Subcutaneous adipose tissue (tissue), 4 donors: ENCODE results near the gene PSENEN. TPM values are rescaled to one million over a fixed set of nuclear protein-coding genes. Genes with fewer than 3 reads are reported as not detected.

ENCODE experiments used
- CTCF ChIP-seq: fragments of 450-650 bp; IDR thresholded peaks from one replicate; pipeline ENCODE4 v1.5.1; 2016; ENCODE audit warnings: low read depth, mild to moderate bottlenecking, control low read depth, antibody characterized with exemption, moderate library complexity
- total RNA-seq, 4 donors: library from RNA; depleted of rRNA; stranded (reverse); fragments of >200 nt; gene quantifications; one replicate each; pipeline ENCODE4 v1.1.0, GENCODE V29; 2016

The PSENEN gene
- total RNA-seq, 4 donors from 2014 or later: 23.4 to 71.3 (median 35.7) TPM

- TF ChIP-seq CTCF: no peak
These were observed 45.7 kb downstream of the PSENEN start for GRCh38 chr19:35790981-35791813.

GRCh38 chr19:35791814-35792279 lies 46.4 kb downstream of the PSENEN start:
- no peak for TF ChIP-seq CTCF

GRCh38 chr19:35792312-35792711 lies 46.9 kb downstream of the PSENEN start:
- no peak for TF ChIP-seq CTCF

GRCh38 chr19:35792888-35793287 lies 47.4 kb downstream of the PSENEN start:
- no peak for TF ChIP-seq CTCF

GRCh38 chr19:35793381-35794165 lies 48.1 kb downstream of the PSENEN start:
- no peak for TF ChIP-seq CTCF

Other genes starting within 250 kb of the PSENEN start
- gene DMKN, start 232.0 kb upstream of the PSENEN start, total RNA-seq: 1 to 10 TPM in 3 of 4 donors, under 1 TPM in 1; 0.94 to 7.3 (median 1.9) TPM
- not detected for gene SBSN, start 217.3 kb upstream of the PSENEN start, total RNA-seq
- gene GAPDHS, start 212.2 kb upstream of the PSENEN start, total RNA-seq: not detected
- 10 to 100 TPM; 60.1 to 76.8 (median 73.6) TPM for gene TMEM147, start 200.0 kb upstream of the PSENEN start, total RNA-seq
- not detected for gene ATP4A, start 182.0 kb upstream of the PSENEN start, total RNA-seq
- gene PMIS2, start 159.5 kb upstream of the PSENEN start, total RNA-seq: not detected
- gene HAUS5, start 132.9 kb upstream of the PSENEN start, total RNA-seq: 1 to 10 TPM; 2.4 to 7.7 (median 3.4) TPM
- 10 to 100 TPM; 27.7 to 55.4 (median 32.6) TPM for gene RBM42, start 116.6 kb upstream of the PSENEN start, total RNA-seq
- 1 to 10 TPM in 2 of 4 donors, not detected in 2; 1.1 to 1.2 TPM for gene ETV2, start 103.9 kb upstream of the PSENEN start, total RNA-seq
- gene COX6B1, start 97.3 kb upstream of the PSENEN start, total RNA-seq: 100 to 1,000 TPM; 422 to 625 (median 529) TPM
- gene UPK1A, start 79.1 kb upstream of the PSENEN start, total RNA-seq: under 1 TPM in 1 of 4 donors, not detected in 3; 0.34 TPM
- under 1 TPM in 1 of 4 donors, not detected in 3; 0.33 TPM for gene ZBTB32, start 41.1 kb upstream of the PSENEN start, total RNA-seq
- gene KMT2B, start 27.6 kb upstream of the PSENEN start, total RNA-seq: 10 to 100 TPM in 3 of 4 donors, 1 to 10 TPM in 1; 7.3 to 26.6 (median 15.1) TPM
- 10 to 100 TPM in 1 of 4 donors, 1 to 10 TPM in 3; 4.4 to 13.8 (median 5.9) TPM for gene IGFLR1, start 3.2 kb upstream of the PSENEN start, total RNA-seq
- gene U2AF1L4, start 233 bp upstream of the PSENEN start, total RNA-seq: 10 to 100 TPM; 14.8 to 30.5 (median 19.7) TPM
- gene LIN37, start 2.9 kb downstream of the PSENEN start, total RNA-seq: 10 to 100 TPM in 2 of 4 donors, 1 to 10 TPM in 2; 7.5 to 12.2 (median 10.0) TPM
- 100 to 1,000 TPM in 2 of 4 donors, 10 to 100 TPM in 2; 50.1 to 554 (median 117) TPM for gene HSPB6, start 11.4 kb downstream of the PSENEN start, total RNA-seq
- gene PROSER3, start 12.5 kb downstream of the PSENEN start, total RNA-seq: 1 to 10 TPM; 2.8 to 5.7 (median 3.5) TPM
- 10 to 100 TPM in 1 of 4 donors, 1 to 10 TPM in 2, under 1 TPM in 1; 0.33 to 12.2 (median 4.5) TPM for gene ARHGAP33, start 29.9 kb downstream of the PSENEN start, total RNA-seq
- not detected for gene PRODH2, start 67.2 kb downstream of the PSENEN start, total RNA-seq
- not detected for gene NPHS1, start 106.9 kb downstream of the PSENEN start, total RNA-seq
- not detected for gene KIRREL2, start 111.3 kb downstream of the PSENEN start, total RNA-seq
- gene APLP1, start 122.9 kb downstream of the PSENEN start, total RNA-seq: 1 to 10 TPM in 2 of 4 donors, not detected in 2; 1.2 to 1.3 TPM
- gene NFKBID, start 154.9 kb downstream of the PSENEN start, total RNA-seq: 10 to 100 TPM in 3 of 4 donors, 1 to 10 TPM in 1; 6.8 to 23.3 (median 13.6) TPM
- 10 to 100 TPM in 1 of 4 donors, 1 to 10 TPM in 2, not detected in 1; 2.9 to 72.6 (median 4.7) TPM for gene HCST, start 156.9 kb downstream of the PSENEN start, total RNA-seq
- gene TYROBP, start 162.6 kb downstream of the PSENEN start, total RNA-seq: 1,000 to 10,000 TPM in 1 of 4 donors, 100 to 1,000 TPM in 2, 10 to 100 TPM in 1; 99.8 to 1,341 (median 209) TPM
- gene LRFN3, start 190.7 kb downstream of the PSENEN start, total RNA-seq: 1 to 10 TPM; 2.5 to 6.6 (median 4.3) TPM
- gene SDHAF1, start 249.5 kb downstream of the PSENEN start, total RNA-seq: 10 to 100 TPM in 3 of 4 donors, 1 to 10 TPM in 1; 8.6 to 59.9 (median 42.5) TPM